CD4-positive, alpha-beta T cell treated with Interleukin-15 for 4 hours (primary cell): ENCODE data around the gene PKD1.

Experiments
- DNase-seq: peaks from one replicate; pipeline ENCODE4 v3.0.0-alpha.2; 2020; ENCODE audit warnings: low spot score

The PKD1 gene

GRCh38 chr16:2135770-2136490, at the start of gene PKD1:
Gene PKD1 (minus strand): TSS chr16:2135898. CDS start chr16:2135689, 209 bp downstream.
- peak; percentile 99 for DNase-seq

GRCh38 chr16:2184962-2185361, 49.3 kb upstream of the PKD1 start:
- no peak for DNase-seq

GRCh38 chr16:2184346-2184745, 48.6 kb upstream of the PKD1 start:
- no peak for DNase-seq

GRCh38 chr16:2183671-2184070, 48.0 kb upstream of the PKD1 start:
- DNase-seq, result no peak

GRCh38 chr16:2181952-2182351, 46.3 kb upstream of the PKD1 start:
- no peak for DNase-seq

GRCh38 chr16:2180962-2181923, 45.5 kb upstream of the PKD1 start:
- no peak for DNase-seq

- no peak for DNase-seq
These were observed 44.8 kb upstream of the PKD1 start for GRCh38 chr16:2180461-2180860.

- DNase-seq, result no peak
These were observed 43.9 kb upstream of the PKD1 start for GRCh38 chr16:2179576-2179975.

GRCh38 chr16:2179107-2179501, 43.4 kb upstream of the PKD1 start:
- DNase-seq, result no peak

GRCh38 chr16:2178321-2179106, 42.8 kb upstream of the PKD1 start:
- peak; percentile 10 for DNase-seq

GRCh38 chr16:2177561-2177960, 41.9 kb upstream of the PKD1 start:
- DNase-seq, result no peak

- no peak for DNase-seq
These were observed 41.4 kb upstream of the PKD1 start for GRCh38 chr16:2177101-2177500.

GRCh38 chr16:2176047-2176446, 40.3 kb upstream of the PKD1 start:
- no peak for DNase-seq

- no peak for DNase-seq
These were observed 39.8 kb upstream of the PKD1 start for GRCh38 chr16:2175454-2175853.

- DNase-seq, result no peak
These were observed 38.9 kb upstream of the PKD1 start for GRCh38 chr16:2174396-2175131.

- DNase-seq, result no peak
These were observed 38.2 kb upstream of the PKD1 start for GRCh38 chr16:2173916-2174315.

- DNase-seq, result no peak
These were observed 37.7 kb upstream of the PKD1 start for GRCh38 chr16:2173366-2173765.

GRCh38 chr16:2172688-2173335, 37.1 kb upstream of the PKD1 start:
- DNase-seq, result no peak

- no peak for DNase-seq
These were observed 36.0 kb upstream of the PKD1 start for GRCh38 chr16:2171601-2172178.

- DNase-seq, result no peak
These were observed 35.1 kb upstream of the PKD1 start for GRCh38 chr16:2170587-2171435.
